GM12875 (cell line): ENCODE measurements around the gene MYO3B.
"Not testable (repeated sequence)": the region's sequence is repeated elsewhere in the genome, so short reads cannot be mapped to it uniquely, and the experiment has no call there.

Experiments
- H3K4me3 ChIP-seq: one replicate; pipeline ENCODE4 v1.5.1; 2011; ENCODE audit warnings: low read depth, low read length, control low read depth
- TF ChIP-seq, protein P1 (sequence below): IDR thresholded peaks from 2 replicates; pipeline ENCODE4 v1.5.1; 2011; ENCODE audit warnings: low read depth, mild to moderate bottlenecking, control low read depth, inconsistent platforms, low read length, moderate library complexity, borderline replicate concordance; ENCODE audit not compliant: insufficient read depth

Gene MYO3B

DNA sequence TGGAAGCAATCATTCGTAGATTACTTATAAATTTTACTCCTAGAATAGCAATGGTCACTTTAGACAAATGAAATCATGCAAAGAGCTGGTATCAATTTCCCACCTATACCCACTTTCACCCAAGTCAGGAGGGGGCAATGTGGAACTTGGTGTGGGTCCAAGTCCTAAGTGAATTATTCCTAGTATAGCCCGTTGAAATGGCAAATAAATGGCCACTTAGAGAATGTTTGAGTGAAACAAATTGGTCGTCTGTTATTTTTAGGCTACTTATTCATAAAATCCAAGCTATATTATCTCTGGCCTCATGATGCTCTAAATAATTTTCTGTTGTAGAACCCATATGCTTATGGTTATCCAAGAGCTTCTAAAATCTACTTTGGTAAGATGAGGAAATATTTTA, 98.1 kb downstream of the MYO3B start:
- no peak overlapping the region for H3K4me3 ChIP-seq
- TF ChIP-seq, protein P1, sequence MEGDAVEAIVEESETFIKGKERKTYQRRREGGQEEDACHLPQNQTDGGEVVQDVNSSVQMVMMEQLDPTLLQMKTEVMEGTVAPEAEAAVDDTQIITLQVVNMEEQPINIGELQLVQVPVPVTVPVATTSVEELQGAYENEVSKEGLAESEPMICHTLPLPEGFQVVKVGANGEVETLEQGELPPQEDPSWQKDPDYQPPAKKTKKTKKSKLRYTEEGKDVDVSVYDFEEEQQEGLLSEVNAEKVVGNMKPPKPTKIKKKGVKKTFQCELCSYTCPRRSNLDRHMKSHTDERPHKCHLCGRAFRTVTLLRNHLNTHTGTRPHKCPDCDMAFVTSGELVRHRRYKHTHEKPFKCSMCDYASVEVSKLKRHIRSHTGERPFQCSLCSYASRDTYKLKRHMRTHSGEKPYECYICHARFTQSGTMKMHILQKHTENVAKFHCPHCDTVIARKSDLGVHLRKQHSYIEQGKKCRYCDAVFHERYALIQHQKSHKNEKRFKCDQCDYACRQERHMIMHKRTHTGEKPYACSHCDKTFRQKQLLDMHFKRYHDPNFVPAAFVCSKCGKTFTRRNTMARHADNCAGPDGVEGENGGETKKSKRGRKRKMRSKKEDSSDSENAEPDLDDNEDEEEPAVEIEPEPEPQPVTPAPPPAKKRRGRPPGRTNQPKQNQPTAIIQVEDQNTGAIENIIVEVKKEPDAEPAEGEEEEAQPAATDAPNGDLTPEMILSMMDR: no peak

DNA sequence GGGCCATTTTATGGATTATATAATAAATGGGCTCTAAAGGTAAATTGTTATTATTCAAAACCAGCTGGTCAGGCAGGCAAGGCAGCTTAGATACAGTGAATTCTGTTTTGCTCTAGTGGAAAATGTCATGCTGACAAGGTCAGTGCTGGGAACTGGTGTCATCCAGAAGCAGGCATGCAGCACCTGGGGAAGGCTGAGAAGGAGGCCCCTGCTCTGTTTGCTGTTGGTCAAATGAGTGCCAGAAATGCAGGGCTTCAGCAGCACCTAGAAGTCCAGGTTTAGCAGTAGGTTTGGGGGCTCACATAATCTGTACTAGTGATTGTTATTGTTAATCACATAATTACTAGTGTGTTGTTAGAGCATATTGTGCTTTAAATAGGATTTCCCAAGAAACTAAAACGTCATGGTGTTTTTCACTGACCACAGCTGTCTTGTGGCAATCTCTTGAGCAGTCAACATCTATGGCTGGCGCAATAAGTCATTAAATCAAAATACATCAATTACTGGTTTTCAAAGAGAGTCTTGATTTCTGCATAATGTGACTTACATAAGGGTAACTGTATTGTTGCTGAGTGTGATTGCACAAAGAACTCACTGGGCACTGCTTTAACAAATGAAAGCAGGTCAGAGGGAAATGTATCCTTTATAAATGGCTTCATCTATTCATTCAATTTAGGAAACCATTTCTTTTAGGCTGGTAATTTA, 99.1 kb downstream of the MYO3B start:
- no peak overlapping the region for H3K4me3 ChIP-seq
- TF ChIP-seq, protein P1: no peak

GRCh38 chr2:170277951-170278350, 100.0 kb downstream of the MYO3B start:
- H3K4me3 ChIP-seq: no peak overlapping the region
- TF ChIP-seq, protein P1: no peak

GRCh38 chr2:170279615-170280014, 101.7 kb downstream of the MYO3B start:
- not testable (repeated sequence) for H3K4me3 ChIP-seq

DNA sequence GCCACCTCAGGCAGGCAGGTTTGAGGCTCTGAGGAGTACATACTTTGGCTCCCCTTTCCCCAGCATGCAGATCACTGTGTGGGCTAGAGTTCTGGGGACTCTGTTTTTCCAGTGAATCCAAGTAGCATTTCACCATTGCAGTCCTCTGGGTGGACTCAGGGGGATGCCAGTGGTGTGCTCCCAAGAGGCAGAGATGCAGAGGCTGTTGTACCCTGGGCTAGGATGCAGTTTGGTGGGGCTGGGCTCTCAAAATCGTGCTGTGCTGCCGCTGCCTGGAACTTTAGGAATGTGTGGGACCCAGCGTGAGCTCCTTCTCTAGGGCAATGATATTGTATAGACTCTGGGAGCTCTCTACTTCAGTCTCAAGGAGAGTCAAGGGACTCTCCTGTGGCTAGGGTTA, 104.9 kb downstream of the MYO3B start:
- no peak overlapping the region for H3K4me3 ChIP-seq
- TF ChIP-seq, protein P1: no peak

DNA sequence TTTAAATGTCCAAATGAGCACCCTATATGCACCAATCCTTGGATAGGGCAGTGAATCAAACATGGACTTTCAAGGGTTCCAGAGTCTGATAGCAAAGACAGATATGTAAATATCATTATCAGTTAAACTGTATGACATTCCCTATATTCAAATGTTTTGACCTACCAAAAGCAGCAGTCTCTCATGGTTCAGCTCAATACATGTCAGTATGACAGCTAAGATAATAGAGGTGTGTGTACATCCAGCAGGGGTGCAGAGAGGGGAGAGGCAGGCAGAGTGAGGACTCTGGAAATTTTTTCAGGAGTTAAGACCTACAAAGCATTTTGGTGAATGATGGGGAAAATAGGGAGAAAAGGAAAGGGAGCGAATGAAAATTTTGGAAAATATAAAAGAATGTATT, 106.3 kb downstream of the MYO3B start:
- TF ChIP-seq, protein P1: no peak
- no peak overlapping the region for H3K4me3 ChIP-seq

- TF ChIP-seq, protein P1: no peak
- no peak overlapping the region for H3K4me3 ChIP-seq
Observed at GRCh38 chr2:170288859-170289258, 110.9 kb downstream of the MYO3B start.
